Amniotic epithelial cell (primary cell): ENCODE results near the gene CTDSP2.
A peak's percentile ranks its signal among the peaks of the same experiment; 100 is the strongest.
"Not testable (repeated sequence)": the region's sequence is repeated elsewhere in the genome, so short reads cannot be mapped to it uniquely, and the experiment has no call there.

ENCODE experiments used
- DNase-seq: peaks from one replicate; pipeline ENCODE4 v3.0.0-alpha.2; 2010; ENCODE audit warnings: low read depth

The CTDSP2 gene

DNA sequence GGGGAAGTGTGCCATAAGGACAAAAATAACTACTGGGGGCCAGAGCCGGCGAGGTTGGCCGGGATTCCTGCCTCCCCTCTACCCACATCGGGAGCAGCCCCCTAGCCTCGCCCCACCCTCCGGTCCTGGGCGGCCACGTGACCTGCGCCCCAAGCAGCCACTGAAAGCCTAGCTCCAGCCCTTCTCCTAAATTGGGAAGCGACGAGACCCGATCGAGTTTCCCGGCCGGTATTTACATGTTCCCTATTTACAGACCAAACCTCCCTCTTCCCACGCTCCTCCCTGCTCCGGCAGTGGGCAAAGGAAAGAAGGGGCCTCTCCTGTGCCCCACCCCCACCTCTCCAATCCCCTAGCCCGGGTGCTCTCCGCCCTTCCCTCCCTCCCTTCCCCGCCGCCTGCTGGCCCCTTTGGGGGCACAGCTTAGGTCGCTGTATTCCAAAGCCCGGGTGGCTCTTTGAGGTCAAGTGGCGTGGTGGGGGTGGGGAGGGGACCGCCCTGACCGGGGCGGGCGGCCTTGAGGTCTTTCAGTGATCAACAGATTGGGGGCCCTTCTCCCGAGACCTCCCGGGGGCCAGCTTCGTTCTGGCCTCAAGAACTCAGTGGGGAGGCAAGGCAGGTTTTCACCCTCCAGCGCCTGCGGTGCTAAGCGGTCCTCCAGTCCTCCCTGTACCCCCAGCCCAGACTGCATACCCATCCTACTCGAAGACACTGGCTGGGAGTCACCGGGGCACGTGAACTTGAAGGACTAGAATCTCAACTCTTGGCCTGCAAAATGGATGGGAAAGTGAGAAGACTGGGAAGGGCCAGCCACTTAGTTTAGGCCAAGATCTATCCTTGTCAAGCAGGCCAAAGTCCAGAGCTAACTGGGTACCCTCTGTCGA, 6.3 kb upstream of the CTDSP2 start:
- DNase-seq: no peak

DNA sequence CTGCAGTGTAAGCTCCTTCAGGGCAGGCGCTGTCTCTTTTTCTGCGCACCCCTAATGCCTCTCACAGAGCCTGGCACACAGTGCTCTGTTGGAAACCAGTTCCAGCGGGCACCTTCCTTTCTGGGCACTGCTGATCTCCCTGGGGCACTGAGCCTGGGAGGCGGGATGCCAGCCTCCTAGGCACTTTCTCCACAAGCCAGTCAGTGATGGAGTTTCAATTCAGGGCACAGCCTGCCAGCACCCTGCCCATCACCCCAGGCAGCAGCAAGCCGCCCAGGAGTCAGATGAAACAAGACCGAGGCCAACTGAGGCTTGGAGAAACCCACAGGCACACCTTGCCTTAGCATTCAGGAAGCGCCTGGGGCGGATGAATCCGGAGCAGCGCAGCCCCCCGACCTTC, 5.7 kb upstream of the CTDSP2 start:
- no peak for DNase-seq

DNA sequence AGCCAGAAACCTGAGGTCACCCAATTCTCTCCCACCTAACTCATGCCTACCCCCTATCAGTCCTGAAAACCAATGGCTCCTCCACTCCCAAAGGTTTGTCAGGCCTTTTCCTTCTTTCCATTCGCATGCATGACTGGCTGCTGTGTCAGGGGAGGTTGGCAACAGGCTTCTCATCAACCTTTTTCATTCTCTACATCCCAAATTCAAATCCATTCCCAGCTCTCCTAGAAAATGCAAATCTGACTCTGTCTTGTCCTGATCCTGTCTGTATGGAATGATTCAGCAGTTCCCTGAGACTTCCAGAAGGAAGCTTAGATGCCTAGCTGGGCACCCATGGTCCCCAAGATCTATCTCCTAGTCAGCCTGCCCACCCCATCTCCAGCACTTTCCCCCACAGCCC, 5.0 kb upstream of the CTDSP2 start:
- DNase-seq: no peak

DNA sequence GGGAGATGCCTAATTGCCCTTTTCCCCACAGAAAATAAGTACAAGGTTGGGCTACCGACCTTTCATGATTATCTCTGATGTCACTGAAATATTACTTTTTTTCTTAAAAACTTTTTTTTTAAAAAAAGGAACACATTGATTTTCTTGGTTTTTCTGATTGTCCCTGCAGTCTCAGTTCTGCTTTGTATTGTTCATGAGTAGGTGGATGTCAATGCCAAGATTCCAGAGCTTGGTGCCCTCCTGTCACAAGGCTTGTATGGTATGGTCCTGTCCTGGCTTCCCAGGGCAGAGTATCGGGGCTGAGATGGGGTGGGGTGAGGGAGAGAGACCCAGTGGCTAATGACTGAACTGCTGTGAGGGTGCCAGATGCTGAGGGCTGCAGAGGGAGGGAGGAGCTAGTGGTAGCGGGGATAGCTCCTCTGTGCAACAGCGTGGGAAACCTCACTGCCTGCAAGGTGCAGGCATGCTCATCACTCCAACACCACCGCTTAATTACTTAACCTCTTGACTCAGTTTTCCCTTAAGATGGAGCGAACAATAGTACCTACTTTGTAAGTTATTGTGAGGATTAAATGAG, 4.4 kb upstream of the CTDSP2 start:
- no peak for DNase-seq

DNA sequence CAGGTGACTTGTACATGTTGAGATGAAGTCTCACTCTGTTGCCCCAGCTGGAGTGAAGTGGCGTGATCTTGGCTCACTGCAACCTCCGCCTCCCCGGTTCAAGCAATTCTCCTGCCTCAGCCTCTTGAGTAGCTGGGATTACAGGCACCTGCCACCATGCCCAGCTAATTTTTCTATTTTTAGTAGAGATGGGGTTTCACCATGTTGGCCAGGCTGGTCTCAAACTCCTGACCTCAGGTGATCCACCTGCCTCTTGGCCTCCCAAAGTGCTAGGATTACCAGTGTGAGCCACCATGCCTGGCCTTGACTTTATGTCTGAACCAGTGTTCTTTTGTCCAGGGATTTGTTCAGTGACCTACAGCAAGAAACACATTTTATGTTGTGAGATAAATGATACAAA, 2.9 kb upstream of the CTDSP2 start:
- not testable (repeated sequence) for DNase-seq

DNA sequence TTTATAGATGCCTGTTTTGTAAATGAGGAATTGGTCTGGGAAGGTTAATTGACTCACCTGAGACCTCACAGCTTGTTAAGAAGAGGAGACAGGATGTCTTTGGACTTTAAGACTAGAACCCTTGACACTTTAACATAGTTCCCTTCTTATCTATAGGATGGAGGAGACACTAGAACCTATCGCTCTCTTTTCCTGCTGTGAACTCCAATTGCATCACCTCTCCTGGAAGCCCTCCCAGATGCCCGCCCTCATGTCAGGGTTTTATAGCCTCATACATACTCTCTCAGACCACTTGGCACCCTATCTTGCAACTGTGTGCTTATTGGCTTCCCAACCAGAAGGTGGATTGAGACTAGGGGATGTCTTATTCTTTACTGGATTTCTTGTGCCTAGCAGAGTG, 2.5 kb upstream of the CTDSP2 start:
- DNase-seq: peak; percentile 42

DNA sequence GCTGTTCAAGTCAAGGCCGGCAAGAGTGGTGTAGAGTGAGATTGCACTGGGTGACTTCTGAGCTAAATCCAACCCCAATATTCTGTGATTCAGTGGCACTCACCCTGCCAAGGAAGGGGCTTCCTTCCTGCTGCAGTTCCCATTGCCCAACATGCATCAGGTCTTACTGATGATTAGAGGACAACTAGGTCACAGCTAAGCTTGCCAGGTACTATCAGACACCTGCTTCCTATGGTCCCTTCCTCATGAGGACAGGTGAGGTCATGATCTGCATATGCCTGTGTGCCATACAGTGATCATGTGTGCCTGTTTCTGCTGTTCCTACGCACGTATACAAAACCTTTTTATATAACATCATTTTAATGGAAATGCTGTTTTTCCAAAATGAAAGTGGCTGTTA, 1.7 kb upstream of the CTDSP2 start:
- no peak for DNase-seq

DNA sequence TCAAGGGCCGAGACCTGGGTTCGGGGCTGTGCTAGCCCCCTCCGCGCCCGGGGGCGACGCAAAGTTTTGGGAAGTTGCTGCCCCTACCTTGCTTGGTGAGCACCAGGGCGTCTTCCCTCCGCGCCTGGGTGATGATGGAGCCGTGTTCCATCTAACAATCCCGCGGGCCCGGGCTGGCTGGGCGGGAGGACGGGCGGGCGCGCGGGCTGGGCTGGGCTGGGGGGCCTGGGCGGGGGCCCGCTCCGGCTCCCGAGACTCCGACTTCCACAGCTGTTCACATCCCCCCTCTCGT, 298 bp downstream of the CTDSP2 start:
- no peak for DNase-seq

DNA sequence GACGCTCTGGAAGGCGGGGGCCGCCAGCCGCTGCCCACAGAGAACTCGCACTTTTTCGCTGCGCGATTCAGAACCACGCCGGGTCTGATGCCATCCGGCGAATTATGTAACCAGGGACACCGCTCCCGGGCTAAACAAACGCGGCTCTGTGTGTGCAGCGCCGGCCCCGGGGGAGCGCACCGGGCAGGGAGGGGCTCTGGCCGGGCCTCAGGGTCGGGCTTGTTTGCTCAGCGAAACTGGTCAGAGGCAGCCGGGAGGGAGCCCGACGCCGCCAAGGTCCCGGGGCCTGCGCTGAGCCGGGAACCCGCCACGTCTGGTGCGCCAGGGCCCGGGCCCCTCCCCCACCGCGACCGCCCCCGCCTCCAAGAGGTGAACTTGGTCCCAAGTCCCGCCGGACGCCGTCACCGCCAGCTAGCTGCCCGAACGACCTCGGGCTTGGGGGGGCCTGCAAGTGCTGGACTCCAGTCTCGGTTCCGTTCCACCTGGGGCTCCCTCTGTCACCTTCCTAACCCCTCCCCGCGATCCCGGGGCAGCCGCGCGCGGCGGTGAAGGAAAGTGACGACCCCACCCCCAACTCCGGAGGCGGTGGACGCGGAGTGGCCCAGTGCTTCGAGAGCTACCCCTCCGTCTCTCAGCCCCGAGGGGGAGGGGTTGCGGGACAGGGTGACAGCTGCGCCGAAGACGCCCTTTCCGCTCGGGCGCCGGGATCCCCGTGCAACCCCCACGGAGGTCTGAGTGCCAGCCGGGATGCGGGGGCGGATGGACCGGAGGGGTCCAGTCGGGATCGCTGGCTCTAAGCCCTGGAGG, 848 bp downstream of the CTDSP2 start:
- DNase-seq: peak; percentile 32

DNA sequence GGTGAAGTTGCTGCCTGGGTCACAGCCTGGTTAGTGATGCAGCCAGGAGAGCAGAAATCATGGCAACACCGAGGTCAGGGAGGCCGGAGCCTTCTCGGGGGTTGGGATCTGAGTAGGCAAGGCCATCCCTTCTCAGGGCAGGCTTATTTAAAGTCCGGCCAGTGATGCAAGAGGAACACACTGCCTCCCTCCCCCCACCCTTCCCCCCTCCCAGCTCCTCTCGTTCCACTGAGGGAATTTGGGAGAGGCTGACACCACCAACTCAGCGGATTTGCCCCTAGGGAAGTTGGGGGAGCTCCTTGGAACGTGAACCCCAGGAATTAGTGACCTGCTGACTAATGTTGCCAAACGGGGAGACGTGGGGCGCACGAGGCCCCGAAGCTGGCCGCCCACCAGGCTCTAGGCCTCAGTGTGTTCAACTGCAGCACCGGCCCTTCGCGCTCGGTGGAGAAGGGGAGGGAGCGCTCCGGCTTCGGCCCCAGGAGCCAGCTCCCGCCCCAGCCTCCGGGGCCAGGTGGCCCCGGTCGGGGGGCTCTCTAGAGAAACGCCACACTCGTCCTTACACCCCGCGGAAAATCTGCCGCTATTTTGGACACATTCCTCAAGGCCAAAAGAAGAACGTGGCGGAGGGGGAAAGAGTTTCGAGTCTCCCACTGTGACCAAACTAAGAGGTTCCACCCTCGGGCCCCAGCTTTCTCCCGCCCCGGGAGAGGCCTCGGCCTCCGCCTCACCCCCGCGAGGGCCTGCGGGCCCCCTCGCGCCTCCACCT, 1.6 kb downstream of the CTDSP2 start:
- DNase-seq: peak; percentile 93

DNA sequence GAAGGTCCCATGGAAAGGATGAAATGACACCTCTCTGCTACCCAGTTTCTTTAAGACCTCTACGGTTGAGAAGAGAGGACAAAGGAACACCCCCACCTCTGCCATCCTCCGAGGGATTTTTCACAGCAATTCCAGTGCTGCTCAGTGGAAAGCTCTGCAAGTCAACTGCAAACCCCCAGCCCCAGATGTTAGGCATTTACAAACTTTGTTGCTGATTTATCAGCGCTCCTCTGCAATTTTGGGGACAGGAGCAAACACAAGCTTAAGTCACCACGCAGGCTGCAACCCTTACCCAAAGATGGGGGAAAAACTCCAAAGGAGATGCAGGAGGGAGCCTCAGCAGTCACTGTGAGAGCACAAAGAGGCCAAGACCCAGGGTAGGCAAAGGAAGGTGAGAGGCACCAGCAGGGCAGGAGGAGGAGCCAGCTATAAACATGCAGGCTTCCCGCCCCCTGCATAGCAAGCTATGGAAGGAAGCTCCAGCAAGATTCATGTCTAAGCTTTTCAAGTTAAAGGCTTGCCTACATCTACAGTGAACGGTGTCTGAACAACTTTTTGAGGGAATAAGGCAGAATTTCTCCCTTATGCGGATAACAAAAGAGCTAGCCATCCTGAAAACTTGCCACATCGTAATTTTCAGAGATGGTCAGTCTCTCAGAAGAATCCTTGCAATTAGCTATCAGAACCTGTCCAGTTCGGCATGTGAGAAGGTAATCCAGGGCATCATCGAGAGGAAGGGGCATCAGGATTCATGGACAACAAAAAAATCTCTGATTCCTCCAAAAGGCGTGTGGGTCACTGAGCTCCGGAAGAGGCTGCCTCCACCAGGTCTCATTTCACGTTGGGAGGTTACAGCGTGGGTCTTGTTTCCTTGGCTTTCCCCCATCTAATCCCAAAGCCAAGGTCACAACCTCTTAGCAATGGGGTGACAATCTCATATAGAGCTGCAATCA, 3.9 kb downstream of the CTDSP2 start:
- DNase-seq: peak; percentile 38

DNA sequence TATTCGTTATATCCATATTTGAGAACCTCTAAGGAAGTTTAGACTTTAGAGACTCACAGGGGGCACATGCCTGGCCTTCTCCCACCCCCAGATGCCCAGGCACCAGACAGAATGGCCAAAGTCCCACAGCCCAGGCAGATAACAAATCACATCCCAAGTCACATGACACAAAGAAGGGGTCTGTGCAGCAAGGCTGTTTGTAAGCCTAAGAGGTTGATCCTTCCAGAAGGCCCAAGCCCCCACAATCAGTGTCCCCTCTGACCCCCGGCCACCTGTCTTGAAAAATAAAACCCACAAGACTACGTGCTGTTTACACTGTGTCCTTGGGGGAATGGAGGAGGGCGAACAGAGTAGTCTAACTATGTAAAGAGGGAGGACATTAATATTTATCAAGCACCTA, 5.1 kb downstream of the CTDSP2 start:
- no peak for DNase-seq

DNA sequence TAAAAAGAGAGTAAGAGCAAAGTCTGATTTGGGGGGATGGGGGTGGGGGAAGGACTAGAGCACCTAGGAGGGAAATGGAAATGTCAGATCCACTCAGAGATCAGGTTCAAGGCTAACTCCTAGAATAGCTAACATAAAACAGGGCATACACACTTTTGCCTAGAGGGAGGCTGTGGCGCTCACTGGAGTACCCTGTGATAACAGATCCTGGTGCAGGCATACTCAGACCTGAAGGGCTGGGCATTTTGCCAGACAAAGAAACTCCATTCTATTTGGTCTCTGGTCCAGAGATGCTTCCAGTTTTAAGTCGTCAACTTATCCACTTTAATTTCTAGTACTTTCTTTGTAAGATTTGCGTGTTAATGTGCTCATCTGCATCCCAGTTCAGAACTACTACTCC, 5.8 kb downstream of the CTDSP2 start:
- DNase-seq: peak; percentile 59

DNA sequence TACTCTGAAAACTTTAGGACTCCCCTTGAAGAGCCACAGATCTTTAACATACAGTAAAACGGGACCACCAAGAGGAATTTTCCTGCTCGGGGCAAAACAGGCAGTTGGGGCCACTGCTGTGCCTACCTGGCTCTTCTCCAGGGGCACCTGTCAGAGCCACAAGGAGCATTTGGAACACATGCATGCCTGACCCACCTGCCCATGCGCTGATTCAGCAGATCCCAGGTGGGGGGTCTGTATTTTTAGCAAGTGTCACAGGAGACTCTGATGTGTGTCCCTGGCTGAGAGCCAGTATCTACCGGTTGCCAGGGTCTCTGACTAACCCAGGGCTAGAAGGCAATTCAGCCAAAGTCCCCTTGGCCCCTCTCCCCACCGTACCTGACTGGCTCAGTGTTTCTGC, 6.5 kb downstream of the CTDSP2 start:
- DNase-seq: no peak

DNA sequence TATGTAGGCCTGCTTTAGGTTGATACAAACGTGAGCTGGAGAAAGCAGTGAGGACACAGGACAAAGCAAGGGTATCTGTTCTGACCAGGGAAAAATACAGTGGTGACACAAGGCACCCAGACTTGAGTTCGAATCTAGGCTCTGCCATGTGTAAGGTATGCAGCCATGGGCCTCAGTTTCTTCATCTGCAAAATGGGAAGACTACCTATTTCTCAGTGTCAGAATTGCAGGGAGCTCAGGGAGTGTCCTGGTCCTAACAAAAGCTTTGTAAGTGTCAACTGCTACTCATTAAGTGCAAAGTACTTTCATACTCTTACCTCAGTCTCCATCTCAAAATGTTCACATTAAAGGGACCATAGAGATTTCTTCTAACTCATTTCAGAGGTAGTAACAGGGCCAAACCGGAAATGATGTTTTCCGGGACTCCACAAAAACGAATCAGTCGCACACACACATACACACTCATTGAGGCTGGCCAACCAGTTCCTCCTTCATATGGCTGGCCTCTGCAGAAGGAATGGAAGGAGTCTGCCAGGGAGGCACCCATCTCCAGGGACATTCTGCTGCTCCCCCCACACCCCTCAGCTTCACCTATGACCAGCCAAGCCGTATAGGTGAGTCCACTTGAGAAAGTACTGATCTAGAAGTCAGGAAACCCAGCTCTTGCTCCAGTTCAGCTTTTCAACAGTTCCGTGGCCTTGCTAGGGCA, 7.8 kb downstream of the CTDSP2 start:
- DNase-seq: no peak

DNA sequence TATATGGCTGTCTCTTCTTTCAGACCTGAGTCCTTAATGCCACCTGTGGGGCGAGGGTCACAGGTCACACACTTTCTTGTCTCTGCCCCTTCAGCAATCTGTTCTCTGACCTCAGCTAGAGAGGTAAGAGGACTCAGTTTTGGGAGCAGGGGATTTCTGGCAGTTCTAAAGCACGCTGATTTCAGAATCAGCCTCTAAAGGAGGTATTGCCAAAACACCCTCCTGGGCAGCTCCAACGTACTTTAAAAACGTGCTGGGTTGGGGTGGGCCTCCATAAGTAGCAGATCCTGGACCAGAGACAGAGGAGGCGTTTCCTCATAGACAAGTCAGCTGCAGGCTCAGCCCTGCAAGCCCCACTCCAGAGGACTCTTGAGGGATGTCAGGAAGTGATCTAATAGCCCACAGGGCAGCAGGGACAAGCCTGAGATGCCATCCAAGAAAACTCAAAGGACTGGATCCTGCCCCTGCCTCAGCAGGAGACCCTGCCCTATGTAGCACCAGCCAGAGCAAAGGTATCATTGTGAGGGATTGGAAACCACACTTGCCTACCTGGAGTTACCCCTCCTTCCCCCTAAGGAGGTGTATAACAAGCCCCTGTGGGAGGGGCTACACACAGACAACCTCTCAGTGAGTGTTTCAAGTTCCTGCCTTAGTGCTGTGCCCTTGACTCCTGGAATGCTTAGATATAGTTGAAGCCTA, 8.5 kb downstream of the CTDSP2 start:
- DNase-seq: peak; percentile 54

DNA sequence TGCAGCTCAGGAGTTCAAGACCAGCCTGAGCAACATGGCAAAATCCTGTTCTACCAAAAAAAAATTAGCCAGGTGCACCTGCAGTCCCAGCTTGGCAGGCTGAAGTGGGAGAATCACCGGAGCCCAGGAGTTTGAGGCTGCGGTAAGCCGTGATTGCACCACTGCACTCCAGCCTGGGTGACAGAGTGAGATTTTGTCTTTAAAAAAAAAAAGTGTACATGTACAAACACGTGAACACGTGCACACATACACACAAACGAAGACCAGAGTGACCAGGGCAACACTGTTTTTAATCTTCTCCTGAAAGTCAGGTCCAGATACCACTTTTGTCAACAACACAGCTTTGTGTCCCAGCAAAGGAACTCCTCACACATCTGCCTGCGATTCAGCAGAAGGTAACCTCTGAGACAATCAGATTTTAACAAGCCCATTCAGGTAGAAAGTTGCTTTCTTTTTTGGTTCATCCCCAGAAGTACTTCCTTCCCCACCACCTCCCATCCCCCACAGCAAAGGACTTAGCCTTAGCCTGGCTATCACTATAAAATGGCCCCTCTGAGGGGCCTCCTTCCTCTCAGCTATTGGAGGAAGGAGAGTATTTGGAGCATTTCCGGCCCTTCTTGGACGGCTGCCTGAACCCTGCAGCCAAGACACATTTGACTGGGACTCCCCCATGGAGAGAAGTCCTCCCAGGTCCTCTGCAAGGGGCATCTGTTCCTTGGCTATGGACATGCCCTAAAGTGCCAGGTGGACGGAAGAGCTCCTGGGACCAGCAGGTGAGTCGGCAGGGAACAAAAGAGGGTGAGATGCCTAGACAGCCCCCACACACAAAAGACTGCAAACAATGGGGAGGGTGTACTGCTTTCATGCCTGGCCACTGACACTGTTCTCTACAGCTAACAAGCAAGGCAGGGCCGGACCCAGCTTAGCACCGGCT, 9.8 kb downstream of the CTDSP2 start:
- DNase-seq: peak; percentile 74

DNA sequence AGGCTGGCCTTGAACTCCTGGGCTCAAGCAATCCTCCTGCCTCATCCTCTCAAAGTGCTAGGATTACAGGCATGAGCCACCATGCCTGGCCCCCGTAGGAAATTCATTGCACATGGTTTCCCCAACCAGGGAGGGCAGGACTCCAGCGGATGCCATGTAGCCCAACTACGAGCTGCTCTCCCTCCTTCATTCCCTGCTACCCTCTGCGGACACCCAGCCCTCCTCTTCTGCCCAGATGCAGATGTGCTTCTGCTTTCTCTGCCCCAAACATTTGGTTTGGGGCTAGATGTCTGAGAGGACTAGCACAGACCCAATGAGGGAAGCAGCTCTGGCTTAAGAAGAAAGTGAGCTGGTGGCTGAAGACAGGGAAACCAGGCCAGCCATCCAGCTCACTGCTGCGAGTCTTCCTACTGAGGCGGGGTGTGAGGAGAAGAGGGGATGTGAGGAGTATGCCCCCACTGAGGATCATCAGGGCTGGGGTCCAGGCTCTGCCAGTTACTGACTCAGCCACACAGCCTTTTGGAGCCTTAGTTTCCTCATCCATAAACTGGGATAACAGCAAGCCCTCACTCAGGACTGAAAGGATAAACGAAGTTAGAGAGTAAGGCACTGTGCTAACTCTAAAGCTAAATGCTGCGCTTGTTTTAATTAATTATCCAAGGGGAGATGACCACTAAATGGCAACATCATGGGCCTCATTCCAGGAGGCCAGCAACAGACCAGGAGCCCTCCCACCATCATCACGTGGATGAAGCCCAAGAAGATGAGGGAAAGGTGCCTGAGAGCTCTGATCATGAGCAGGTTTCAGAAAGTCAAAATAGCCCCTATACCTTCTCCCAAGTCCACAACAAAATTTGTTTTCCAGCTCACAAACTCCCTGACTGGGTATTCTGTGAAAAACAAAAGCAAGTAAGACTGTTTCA, 10.9 kb downstream of the CTDSP2 start:
- DNase-seq: no peak
